Measurements from ENCODE around the gene DNAJB14. TPM values are rescaled to one million over a fixed set of nuclear protein-coding genes. Genes with fewer than 3 reads are reported as not detected.

Gene DNAJB14
- total and polyA plus RNA-seq, 2 of the 13 experiments (the other 11 are each of a cell fraction or from before 2014, with no cell fraction given): 9.1 to 38.1 TPM

DNA sequence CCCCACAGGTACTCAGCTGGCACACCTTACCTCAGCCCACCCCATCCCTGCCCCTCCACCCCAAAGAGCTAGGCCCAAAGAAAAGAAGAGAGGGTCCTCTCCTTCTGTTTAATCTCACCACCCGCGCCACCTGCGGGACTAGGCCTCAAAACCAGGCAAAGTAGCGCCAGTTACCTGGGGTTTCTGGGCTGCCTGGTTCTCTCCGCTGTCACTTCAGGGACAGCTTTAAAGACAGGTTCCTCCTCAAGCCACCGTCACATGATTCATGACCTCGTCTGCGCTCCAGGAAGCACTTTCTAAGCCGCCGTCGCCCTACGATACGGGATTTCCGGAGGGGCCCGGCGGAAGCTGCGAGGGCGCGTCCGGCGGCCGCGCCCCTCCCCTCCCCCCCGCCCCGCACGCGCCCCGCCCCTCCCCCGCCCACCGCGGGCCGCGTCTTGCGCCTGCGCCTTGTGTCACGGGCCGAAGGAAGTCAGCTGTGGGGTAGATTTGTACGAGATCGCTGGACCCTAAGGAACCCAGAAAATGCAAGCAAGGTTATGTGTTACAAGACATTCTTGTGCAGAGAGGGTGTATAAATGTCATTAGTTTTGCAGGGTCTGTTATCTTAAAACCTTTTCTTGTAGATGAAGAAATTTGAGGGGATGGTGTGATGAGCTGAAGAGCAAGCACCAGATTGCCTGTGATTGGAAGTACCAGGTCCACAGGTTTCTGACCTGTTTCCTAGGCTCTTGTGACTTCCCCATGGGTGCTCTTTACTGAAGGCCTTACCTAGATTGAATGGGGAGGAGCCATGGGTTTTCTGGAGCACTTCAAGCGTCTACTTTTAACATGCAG, 52.0 kb downstream of the DNAJB14 start, which contains the start of gene LAMTOR3 (continued):
- TF ChIP-seq, protein P1, sequence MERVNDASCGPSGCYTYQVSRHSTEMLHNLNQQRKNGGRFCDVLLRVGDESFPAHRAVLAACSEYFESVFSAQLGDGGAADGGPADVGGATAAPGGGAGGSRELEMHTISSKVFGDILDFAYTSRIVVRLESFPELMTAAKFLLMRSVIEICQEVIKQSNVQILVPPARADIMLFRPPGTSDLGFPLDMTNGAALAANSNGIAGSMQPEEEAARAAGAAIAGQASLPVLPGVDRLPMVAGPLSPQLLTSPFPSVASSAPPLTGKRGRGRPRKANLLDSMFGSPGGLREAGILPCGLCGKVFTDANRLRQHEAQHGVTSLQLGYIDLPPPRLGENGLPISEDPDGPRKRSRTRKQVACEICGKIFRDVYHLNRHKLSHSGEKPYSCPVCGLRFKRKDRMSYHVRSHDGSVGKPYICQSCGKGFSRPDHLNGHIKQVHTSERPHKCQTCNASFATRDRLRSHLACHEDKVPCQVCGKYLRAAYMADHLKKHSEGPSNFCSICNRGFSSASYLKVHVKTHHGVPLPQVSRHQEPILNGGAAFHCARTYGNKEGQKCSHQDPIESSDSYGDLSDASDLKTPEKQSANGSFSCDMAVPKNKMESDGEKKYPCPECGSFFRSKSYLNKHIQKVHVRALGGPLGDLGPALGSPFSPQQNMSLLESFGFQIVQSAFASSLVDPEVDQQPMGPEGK (CRISPR knock-in tag; IDR thresholded peaks at IDR 0.05): peak; percentile 47; the same call in 1 of the 2 replicates
- TF ChIP-seq CREM (IDR thresholded peaks at IDR 0.05) (peak; percentile 84), CREM (CRISPR knock-in tag; IDR thresholded peaks at IDR 0.05) (no peak), SOX5 (CRISPR knock-in tag; IDR thresholded peaks at IDR 0.05; ENCODE audit: borderline replicate concordance) (peak; percentile 12; the same call in 1 of the 2 replicates), ZNF543 (CRISPR knock-in tag; IDR thresholded peaks at IDR 0.05) (0 out of 2 replicates have a peak, but pooled peaks have one; percentile 11), KDM5A (IDR thresholded peaks at IDR 0.05; ENCODE audit: borderline replicate concordance, low read length) (peak; percentile 91), AGO2 (optimal IDR thresholded peaks at IDR 0.05; ENCODE audit: low read depth, low read length) (no peak), ZFP41 (CRISPR knock-in tag; IDR thresholded peaks at IDR 0.05; ENCODE audit: borderline replicate concordance) (no peak), SYNCRIP (IDR thresholded peaks at IDR 0.05; ENCODE audit: insufficient read depth, low read depth, low read length) (no peak), HDAC2 (CRISPR knock-in tag; IDR thresholded peaks at IDR 0.05) (peak; percentile 54; the same call in 1 of the 2 replicates), ZNF501 (CRISPR knock-in tag; IDR thresholded peaks at IDR 0.05) (no peak; the same call in 1 of the 2 replicates), ATAD3A (CRISPR knock-in tag; IDR thresholded peaks at IDR 0.05) (no peak), CBFB (CRISPR knock-in tag; IDR thresholded peaks at IDR 0.05) (0 out of 2 replicates have a peak, but pooled peaks have one; percentile 42), KMT2A (CRISPR knock-in tag; IDR thresholded peaks at IDR 0.05) (peak; percentile 82), ZNF263 (CRISPR knock-in tag; IDR thresholded peaks at IDR 0.05) (peak; percentile 80), ZNF468 (CRISPR knock-in tag; IDR thresholded peaks at IDR 0.05) (no peak), TGIF2 (CRISPR knock-in tag; IDR thresholded peaks at IDR 0.05) (peak; percentile 96), ETV5 (CRISPR knock-in tag; IDR thresholded peaks at IDR 0.05; ENCODE audit: borderline replicate concordance) (peak; percentile 69), SP5 (CRISPR knock-in tag; IDR thresholded peaks at IDR 0.05; ENCODE audit: borderline replicate concordance, low read depth) (0 out of 2 replicates have a peak, but pooled peaks have one; percentile 8)
- TF ChIP-seq, protein P2, sequence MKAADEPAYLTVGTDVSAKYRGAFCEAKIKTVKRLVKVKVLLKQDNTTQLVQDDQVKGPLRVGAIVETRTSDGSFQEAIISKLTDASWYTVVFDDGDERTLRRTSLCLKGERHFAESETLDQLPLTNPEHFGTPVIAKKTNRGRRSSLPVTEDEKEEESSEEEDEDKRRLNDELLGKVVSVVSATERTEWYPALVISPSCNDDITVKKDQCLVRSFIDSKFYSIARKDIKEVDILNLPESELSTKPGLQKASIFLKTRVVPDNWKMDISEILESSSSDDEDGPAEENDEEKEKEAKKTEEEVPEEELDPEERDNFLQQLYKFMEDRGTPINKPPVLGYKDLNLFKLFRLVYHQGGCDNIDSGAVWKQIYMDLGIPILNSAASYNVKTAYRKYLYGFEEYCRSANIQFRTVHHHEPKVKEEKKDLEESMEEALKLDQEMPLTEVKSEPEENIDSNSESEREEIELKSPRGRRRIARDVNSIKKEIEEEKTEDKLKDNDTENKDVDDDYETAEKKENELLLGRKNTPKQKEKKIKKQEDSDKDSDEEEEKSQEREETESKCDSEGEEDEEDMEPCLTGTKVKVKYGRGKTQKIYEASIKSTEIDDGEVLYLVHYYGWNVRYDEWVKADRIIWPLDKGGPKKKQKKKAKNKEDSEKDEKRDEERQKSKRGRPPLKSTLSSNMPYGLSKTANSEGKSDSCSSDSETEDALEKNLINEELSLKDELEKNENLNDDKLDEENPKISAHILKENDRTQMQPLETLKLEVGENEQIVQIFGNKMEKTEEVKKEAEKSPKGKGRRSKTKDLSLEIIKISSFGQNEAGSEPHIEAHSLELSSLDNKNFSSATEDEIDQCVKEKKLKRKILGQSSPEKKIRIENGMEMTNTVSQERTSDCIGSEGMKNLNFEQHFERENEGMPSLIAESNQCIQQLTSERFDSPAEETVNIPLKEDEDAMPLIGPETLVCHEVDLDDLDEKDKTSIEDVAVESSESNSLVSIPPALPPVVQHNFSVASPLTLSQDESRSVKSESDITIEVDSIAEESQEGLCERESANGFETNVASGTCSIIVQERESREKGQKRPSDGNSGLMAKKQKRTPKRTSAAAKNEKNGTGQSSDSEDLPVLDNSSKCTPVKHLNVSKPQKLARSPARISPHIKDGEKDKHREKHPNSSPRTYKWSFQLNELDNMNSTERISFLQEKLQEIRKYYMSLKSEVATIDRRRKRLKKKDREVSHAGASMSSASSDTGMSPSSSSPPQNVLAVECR (CRISPR knock-in tag; IDR thresholded peaks at IDR 0.05; ENCODE audit: borderline replicate concordance): peak; percentile 82; the same call in 1 of the 2 replicates
- TF ChIP-seq, protein P3, sequence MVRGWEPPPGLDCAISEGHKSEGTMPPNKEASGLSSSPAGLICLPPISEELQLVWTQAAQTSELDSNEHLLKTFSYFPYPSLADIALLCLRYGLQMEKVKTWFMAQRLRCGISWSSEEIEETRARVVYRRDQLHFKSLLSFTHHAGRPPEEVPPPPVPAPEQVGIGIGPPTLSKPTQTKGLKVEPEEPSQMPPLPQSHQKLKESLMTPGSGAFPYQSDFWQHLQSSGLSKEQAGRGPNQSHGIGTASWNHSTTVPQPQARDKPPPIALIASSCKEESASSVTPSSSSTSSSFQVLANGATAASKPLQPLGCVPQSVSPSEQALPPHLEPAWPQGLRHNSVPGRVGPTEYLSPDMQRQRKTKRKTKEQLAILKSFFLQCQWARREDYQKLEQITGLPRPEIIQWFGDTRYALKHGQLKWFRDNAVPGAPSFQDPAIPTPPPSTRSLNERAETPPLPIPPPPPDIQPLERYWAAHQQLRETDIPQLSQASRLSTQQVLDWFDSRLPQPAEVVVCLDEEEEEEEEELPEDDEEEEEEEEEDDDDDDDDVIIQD (CRISPR knock-in tag; IDR thresholded peaks at IDR 0.05; ENCODE audit: low read depth): no peak; the same call in 1 of the 2 replicates

All from HepG2 (cell line).